GM21786 (cell line): ENCODE measurements around the gene ASB4.
A peak's percentile ranks its signal among the peaks of the same experiment; 100 is the strongest.
"Not testable (repeated sequence)": the region's sequence is repeated elsewhere in the genome, so short reads cannot be mapped to it uniquely, and the experiment has no call there.

Experiments used
- ATAC-seq: cut with Tn5 transposase; IDR thresholded peaks from one replicate; pipeline ENCODE4 v1.9.1; 2021; ENCODE audit not compliant: unreplicated experiment

Gene ASB4

GRCh38 chr7:95478272-95479037, 7.3 kb upstream of the ASB4 start:
- no peak for ATAC-seq

DNA sequence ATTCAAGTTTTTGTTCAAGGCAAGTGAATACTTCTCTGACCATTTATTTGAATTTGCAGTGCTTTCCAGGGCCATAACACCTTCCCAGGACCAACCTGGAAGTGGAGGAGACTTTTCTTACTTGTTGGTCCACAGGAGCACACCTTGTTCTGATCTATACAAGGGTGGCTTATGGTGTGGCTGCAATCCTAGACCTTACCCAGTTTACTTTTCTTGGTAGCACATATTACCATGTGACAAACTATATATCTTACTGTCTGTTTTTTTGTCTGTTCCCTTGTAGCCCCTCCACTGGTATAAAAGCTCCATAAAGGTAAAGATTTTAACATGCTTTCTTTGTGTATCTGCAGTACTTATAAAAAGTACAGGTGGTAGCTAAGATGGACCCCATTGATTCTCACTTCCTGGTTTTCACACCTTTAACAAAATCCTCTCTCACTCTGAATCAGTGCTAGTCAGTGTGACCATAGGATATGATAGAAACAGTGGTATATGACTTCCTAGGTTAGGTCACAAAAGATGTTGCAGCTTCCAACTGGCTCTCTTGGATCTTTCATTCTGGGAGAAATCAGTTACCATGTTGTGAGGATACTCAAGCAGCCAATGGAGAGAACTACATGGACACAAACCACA, 5.6 kb upstream of the ASB4 start:
- ATAC-seq, result peak; percentile 66

- no peak for ATAC-seq
Measured at GRCh38 chr7:95481271-95482165, 4.2 kb upstream of the ASB4 start.

DNA sequence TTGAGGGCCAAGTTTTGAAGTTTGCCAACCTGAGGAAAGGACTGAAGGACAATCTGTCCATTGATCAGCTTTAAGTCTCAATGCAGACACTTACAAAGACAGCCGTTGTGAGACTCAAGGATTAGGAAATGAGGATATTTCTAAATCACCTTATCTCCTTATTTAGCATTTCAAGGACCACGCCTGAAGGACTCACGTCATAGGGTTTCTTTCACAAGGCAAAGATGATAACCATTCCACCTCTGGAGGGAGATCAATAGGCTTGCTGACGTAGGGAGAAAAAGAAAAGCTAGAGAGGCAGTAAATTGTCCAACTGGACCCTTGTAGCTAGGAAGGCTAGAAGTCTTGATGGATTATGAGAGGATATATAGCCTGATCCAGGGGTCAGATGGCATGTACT, 3.3 kb upstream of the ASB4 start:
- ATAC-seq, result no peak

DNA sequence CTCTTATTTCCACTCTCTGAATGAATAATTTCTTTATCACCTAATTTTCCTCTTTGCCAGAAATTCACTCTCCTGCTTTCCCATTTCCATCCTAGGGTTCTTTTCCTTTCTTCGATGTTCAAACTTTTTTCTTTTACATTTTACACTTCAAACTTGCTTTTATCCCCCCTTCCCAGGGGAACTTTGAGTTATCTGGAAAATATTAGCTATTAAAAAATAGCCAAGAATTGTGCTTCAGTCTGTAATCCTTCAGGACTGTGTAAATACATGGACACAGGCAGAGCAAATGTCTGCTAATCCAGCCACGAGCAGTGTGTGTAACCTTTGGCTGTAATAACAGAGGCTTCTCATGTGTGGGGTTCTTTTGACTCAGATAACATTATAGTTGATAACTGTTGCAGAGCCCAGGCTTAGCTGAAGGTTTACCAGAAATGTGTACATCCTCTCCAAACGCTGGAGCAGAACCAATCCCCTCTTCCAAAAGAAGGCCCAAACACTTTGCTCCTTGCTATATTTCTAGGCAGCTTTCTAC, 4.6 kb downstream of the ASB4 start:
- ATAC-seq, result no peak

GRCh38 chr7:95491201-95491600, 5.5 kb downstream of the ASB4 start:
- no peak for ATAC-seq

- no peak for ATAC-seq
Measured at GRCh38 chr7:95491634-95492314, 6.0 kb downstream of the ASB4 start.

DNA sequence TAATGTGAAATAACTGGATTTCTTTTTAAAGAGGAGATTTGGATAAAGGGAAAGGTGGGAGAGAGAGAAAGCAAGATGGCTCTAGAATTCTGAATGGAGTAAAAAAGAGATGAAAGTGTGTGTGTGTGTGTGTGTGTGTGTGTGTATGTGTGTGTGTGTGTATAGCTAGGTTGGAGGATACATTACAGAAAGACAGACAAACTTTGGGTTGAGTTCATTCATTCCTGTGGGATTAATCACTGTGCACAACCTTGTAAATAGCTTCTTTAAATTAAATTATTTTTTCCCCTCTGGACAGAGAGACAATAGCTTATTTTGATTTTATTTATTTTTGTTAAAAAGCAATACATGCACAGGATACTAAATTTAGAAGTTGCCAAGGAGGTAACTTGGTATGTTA, 7.5 kb downstream of the ASB4 start:
- no peak for ATAC-seq

- ATAC-seq, result no peak
Measured at GRCh38 chr7:95493844-95494243, 8.1 kb downstream of the ASB4 start.

- peak; percentile 92 for ATAC-seq
Measured at GRCh38 chr7:95501261-95501832, 15.6 kb downstream of the ASB4 start.

DNA sequence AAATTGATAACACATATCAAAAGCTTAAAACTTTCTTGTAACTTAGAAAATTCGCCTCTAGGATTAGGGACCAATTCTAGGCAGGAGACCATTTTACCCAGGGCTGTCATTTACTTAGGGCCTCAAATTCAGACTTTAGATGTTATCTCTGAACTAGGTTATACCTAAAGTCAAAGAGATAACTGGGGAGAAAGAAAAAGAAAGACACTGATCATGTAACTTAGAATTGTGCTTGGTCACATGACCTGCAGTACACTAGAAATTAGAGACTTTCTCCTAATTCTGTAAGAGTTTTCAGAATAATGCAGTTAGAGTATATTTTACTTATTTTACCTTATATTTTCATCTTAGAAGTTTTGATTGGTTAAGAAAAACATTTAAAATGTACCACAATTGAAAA, 16.7 kb downstream of the ASB4 start:
- ATAC-seq, result no peak

DNA sequence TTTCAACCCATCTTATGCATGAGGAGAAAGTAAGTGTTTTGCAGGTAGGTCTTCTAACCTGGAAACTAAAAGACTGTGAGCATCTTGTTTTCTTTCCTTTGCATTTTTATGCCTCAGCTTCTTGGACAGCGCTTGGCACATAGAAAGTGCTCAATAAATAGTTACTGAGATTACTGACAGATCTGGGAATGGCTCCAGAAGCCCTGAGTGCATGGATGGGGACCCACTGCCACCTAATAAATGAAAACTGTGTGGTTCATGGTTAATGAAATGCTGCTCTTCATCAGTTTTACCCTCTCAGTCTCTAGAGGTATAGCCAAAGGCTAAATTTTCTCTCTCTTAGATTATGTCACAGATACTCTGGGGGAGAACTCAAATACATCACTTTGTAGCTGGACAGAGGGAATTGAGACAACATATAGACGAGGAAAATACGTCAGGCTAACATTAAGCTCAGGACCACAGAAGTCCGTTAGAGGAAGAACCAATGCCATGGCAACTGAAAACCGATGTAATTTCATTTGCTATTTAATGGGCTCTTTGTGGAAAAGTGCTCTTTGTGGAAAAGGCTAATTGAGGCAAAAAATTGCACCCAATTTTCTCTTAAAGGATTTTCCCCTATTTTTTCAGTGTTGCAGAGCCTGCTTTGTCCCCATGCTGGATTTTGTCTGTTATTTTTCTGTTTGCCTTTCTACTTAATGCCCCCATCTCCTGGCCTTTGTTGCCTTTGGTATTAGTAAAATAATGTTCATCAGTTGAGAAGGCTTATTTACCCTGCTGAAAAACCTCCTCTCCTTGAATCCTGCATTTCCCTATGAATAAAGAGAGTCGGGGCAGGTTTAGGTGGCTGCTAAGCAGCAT, 17.8 kb downstream of the ASB4 start:
- ATAC-seq, result no peak

GRCh38 chr7:95504132-95504588, 18.4 kb downstream of the ASB4 start:
- ATAC-seq, result not testable (repeated sequence)

GRCh38 chr7:95508780-95509179, 23.0 kb downstream of the ASB4 start:
- no peak for ATAC-seq

DNA sequence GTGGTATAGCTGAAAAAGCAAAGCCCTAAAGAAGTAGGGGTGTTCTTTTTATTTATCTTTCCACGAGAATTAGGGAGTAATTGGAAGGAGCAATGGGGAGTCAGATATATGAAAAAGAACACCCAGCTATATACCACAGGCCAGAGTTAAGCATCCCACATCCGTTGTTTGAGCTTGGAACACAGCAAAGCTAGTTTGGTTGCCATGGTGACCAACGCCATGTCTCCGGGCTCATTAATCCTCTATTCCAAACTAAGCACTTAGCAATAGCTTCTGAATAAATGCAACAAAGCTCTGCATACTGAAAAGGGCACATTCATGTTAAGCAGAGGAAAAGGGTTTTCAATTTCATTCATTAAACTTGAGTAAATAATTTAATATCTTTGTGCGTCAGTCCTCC, 23.5 kb downstream of the ASB4 start:
- no peak for ATAC-seq

GRCh38 chr7:95511716-95512260, 26.0 kb downstream of the ASB4 start:
- ATAC-seq, result peak; percentile 87

DNA sequence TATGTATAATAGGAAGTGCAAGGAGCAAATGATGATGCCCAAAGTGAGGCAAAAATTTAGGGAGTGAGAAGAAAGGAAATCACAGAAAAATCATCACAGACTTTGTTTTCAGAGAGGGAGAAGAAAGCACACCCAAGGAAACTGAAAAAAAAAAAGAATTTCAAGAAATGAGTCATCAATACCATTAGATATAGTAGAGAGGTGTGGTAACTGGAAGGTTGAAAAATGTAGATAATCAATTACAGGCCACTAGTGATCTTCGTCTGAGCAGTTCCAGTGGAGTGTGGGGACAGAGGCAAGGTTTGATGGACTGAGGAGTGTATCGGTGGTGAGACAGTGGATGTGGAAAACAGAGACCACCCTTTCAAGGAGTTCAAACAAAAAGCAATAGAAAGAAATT, 31.7 kb downstream of the ASB4 start:
- peak; percentile 83 for ATAC-seq

GRCh38 chr7:95517870-95518269, 32.1 kb downstream of the ASB4 start:
- peak; percentile 50 for ATAC-seq

DNA sequence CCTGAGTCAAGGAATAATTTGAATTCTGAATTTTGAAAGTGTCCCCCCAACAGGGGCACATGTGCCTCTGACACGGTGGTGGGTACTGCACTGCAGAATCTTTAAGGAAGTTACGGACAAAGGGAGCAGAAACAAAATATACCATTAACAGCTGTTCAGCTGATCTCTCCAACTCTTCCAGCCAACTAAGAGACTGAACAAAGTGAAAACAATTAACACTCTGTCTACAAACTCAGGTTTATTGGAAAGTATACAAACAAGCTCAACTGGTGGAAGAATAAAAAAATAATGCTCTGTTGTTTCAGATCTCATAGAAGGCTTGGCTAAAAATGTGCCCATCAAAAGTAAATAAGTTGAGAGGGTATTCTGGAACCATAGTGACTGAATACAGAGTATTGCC, 34.4 kb downstream of the ASB4 start:
- no peak for ATAC-seq
